Stimulated activated naive B cell treated with anti-CD40 and anti-IgM and Interleukin-4, amounts not matched to agents 10 μg/mL and 1 μg/mL and 100 μg/mL, for 72 hours (primary cell): ENCODE data around the gene VRTN.
"Not testable (repeated sequence)": the region's sequence is repeated elsewhere in the genome, so short reads cannot be mapped to it uniquely, and the experiment has no call there.

Experiments
- ATAC-seq, 2 donors: fragments of 150-1000 bp; cut with Tn5 transposase; replicated peaks; 2 replicates each; pipeline ENCODE4 v1.10.0; 2021; ENCODE audit warnings: moderate library complexity in 1 of 2
- DNase-seq: peaks from one replicate; pipeline ENCODE4 v3.0.0; 2021
- H3K27ac Mint-ChIP-seq: one replicate; pipeline ENCODE4 v1.8.0; 2022; ENCODE audit warnings: mild to moderate bottlenecking, mixed read lengths
- H3K27me3 Mint-ChIP-seq, 2 donors: one replicate each; pipeline ENCODE4 v1.8.0; 2022; ENCODE audit warnings: mixed read lengths in 2 of 2
- H3K36me3 Mint-ChIP-seq, 2 donors: one replicate each; pipeline ENCODE4 v1.8.0; 2022; ENCODE audit warnings: mixed read lengths in 2 of 2, mild to moderate bottlenecking in 1 of 2
- H3K4me1 Mint-ChIP-seq, 2 donors: one replicate each; pipeline ENCODE4 v1.8.0; 2022; ENCODE audit warnings: mixed read lengths in 2 of 2, mild to moderate bottlenecking in 1 of 2
- H3K4me3 Mint-ChIP-seq, 2 donors: one replicate each; pipeline ENCODE4 v1.8.0; 2022; ENCODE audit warnings: mild to moderate bottlenecking in 2 of 2, mixed read lengths in 2 of 2, moderate library complexity in 1 of 2
- H3K9me3 Mint-ChIP-seq, 2 donors: one replicate each; pipeline ENCODE4 v1.8.0; 2022; ENCODE audit warnings: mixed read lengths in 2 of 2, mild to moderate bottlenecking in 1 of 2

VRTN gene

DNA sequence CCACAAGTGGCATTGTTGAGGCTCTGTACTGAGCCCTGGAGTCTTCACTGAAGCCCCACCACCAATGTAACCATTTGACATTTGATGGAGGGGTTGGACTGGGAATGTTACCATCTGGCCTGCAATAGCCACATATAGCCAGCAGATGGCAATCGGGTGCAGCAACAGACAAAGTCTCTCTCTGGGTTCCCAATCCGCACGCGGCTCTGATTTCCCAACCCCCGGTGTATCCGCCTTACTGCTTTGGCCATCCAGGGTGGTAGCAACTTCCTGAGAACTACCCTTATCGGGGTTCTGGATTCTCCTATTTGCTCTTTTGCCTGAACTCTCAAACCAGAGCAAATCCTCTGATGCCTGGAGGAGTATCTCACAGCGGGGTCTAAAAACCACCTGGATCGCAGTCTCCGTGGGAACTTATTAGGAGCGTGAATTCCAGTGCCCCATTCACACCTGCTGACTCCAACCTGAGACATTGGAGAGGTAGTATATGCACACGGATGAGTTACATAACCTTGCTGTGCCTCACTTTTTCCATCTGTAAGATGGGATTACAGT, 14.2 kb downstream of the VRTN start:
- no peak overlapping the region for H3K4me3 Mint-ChIP-seq
- no peaks in the 10 kb centered on the region for H3K36me3 Mint-ChIP-seq
- H3K27me3 Mint-ChIP-seq: peaks cover 4 to 13% of the 10 kb centered on the region in 2 donors
- ATAC-seq: peak; percentile 79 to 81
- H3K9me3 Mint-ChIP-seq: no peaks in the 10 kb centered on the region
- peaks cover 0 to 5% of the 10 kb centered on the region in 2 donors for H3K4me1 Mint-ChIP-seq
- no peak overlapping the region for H3K27ac Mint-ChIP-seq
- peak; percentile 44 for DNase-seq

DNA sequence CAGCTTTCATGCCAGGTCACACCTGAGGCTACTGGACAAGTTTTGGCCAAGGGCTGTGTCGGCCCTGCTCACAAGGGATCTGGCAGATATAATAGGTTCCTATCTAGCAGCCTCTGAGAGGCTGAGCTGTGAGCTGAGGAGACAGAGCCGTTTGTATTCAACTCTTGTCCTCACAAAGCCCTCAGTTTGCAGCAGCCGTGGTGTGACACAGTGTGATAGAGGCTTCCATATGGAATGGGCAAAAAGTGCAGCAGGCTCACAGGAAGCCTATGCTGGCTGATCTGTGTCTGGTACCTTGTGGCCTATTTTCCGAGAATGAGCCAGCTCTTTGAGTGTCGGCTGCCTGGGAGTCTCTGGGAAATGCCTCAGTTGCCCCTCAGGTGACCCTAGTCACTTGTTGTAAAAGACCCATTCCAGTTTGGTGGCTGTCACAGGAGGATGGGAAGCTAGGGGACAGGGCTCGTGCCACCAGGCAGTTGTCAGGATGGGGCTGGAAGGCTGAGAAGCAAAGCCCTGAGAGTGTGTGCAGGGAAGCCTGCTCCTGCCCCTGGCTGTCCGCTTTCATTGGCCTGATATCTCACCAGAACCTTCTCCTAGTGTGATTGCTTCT, 16.1 kb downstream of the VRTN start:
- Mint-ChIP-seq H3K4me1 (peaks cover 0 to 5% of the 10 kb centered on the region in 2 donors), H3K4me3 (no peak overlapping the region), H3K36me3 (no peaks in the 10 kb centered on the region), H3K9me3 (no peaks in the 10 kb centered on the region), H3K27ac (no peak overlapping the region), H3K27me3 (peaks cover 4 to 6% of the 10 kb centered on the region in 2 donors)
- DNase-seq (no peak), ATAC-seq (no peak)

DNA sequence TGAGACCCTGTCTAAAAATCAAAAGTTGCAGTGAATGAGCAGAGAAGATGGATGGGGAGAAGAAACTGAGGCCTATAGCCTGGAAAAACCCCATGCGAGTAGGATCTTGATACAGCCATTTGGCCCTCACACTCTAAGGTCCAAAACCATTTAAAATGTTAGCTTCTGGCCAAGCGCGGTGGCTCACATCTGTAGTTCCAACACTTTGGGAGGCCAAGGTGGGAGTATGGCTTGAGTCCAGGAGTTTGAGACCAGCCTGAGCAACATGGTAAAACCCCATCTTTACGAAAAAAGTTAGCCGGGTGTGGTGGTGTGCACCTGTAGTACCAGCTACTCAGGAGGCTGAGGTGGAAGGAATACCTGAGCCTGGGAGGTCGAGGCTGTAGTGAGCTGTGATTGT, 19.8 kb downstream of the VRTN start:
- DNase-seq: no peak
- Mint-ChIP-seq H3K9me3 (no peaks in the 10 kb centered on the region), H3K27me3 (no peaks in the 10 kb centered on the region), H3K4me3 (no peak overlapping the region), H3K27ac (no peak overlapping the region), H3K4me1 (no peaks in the 10 kb centered on the region), H3K36me3 (no peaks in the 10 kb centered on the region)
- ATAC-seq: no peak

DNA sequence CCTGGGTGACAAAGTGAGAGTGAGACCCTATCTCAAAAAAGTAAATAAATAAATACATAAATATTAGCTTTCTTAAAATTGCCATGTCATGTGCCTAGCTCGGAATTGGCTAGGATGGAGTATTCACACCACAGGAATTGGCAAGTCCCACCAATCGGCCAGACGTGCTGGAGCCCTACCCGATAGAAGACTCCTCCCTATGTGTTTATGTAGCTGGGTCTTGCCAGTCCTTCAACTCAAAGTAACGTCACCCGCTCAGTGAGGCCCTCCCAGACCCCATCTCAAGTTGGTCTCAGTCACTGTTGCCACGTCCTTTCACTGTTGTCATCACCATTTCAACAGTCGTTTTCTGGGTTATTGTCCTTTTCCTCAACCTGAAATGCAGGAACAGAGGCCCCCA, 20.2 kb downstream of the VRTN start:
- no peaks in the 10 kb centered on the region for H3K27me3 Mint-ChIP-seq
- no peak for ATAC-seq
- DNase-seq: no peak
- no peaks in the 10 kb centered on the region for H3K36me3 Mint-ChIP-seq
- no peaks in the 10 kb centered on the region for H3K9me3 Mint-ChIP-seq
- H3K27ac Mint-ChIP-seq: no peak overlapping the region
- no peaks in the 10 kb centered on the region for H3K4me1 Mint-ChIP-seq
- no peak overlapping the region for H3K4me3 Mint-ChIP-seq

DNA sequence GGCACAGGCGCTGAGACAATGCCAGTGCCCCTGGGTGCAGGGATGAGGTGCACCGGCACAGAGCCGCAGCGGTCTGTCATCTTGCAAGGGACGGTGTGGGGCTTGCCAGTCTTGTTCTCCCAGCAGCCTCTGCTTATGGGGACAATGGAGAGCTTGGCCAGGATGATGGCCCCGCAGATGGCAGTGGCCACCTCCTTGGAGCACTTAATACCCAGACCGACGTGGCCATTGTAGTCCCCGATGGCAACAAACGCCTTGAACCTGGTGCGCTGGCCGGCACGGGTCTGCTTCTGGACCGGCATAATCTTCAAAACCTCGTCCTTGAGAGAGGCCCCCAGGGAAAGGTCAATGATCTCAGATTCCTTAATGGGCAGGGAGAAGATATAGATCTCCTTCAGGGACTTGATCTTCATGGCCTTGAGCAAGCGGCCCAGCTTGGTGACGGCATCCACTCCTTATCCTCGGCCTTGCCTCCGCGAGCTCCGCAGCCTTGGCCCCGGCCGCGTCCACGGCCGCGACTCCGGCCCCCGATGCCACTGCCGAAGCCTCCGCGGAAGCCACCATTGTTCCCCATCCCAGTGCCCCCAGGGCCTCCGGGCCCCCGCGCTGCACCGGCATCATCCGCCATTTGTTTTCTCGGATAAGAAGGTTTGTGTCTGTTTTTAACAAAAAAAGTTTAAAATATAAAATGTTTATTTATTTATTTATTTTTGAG, 29.9 kb downstream of the VRTN start:
- H3K27ac Mint-ChIP-seq: no peak overlapping the region
- H3K9me3 Mint-ChIP-seq: no peaks in the 10 kb centered on the region
- H3K4me1 Mint-ChIP-seq: no peaks in the 10 kb centered on the region
- DNase-seq: no peak
- no peak overlapping the region for H3K4me3 Mint-ChIP-seq
- no peaks in the 10 kb centered on the region for H3K36me3 Mint-ChIP-seq
- ATAC-seq: no peak
- no peaks in the 10 kb centered on the region for H3K27me3 Mint-ChIP-seq

DNA sequence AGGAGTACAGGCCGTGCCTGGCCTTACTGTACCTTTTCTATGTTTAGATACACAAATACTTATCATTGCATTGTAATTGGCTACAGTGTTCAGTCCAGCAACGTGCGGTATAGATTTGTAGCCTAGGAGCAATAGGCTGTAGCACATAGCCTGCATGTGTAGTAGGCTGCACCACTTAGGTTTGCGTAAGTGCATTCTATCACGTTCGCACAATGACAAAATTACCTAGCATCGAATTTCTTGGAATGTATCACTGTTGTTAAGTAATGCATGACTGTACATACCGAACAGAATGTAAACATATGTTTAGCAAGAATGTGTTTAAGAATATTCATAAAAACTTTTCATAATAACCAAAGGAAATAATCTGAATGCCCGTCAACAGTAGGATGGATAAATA, 31.9 kb downstream of the VRTN start:
- H3K4me3 Mint-ChIP-seq: no peak overlapping the region
- H3K4me1 Mint-ChIP-seq: no peaks in the 10 kb centered on the region
- DNase-seq (no peak), ATAC-seq (no peak)
- no peaks in the 10 kb centered on the region for H3K9me3 Mint-ChIP-seq
- H3K27ac Mint-ChIP-seq: no peak overlapping the region
- no peaks in the 10 kb centered on the region for H3K27me3 Mint-ChIP-seq
- H3K36me3 Mint-ChIP-seq: no peaks in the 10 kb centered on the region

DNA sequence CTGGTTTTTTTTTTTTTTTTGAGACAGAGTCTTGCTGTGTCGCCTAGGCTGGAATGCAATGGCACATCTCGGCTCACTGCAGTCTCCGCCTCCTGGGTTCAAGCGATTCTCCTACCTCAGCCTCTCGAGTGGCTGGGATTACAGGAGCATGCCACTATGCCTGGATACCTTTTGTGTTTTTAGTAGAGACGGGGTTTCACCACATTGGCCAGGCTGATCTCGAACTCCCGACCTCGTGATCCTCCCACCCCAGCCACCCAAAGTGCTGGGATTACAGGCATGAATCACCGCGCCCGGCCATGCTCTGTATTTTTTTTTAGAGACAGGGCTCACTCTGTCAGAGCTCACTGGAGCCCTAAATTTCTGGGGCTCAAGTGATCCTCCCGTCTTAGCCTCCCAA, 32.6 kb downstream of the VRTN start:
- no peaks in the 10 kb centered on the region for H3K9me3 Mint-ChIP-seq
- H3K27ac Mint-ChIP-seq: no peak overlapping the region

DNA sequence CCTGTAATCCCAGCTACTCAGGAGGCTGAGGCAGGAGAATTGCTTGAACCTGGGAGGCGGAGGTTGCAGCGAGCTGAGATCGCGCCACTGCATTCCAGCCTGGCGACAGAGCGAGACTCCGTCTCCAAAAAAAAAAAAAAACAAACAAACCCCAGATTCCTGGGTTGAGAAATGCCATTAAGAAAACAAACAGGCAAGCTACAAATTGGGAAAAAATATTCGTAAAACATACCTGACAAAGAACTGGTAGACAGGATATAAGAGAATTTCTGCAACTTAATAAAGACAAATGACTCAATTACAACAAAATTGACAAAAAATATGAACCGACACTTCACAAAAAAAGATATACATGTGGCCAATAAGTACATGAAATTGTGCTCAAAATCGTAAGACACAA, 33.3 kb downstream of the VRTN start:
- not testable (repeated sequence) for H3K9me3 Mint-ChIP-seq, ATAC-seq

More for the DNA sequence above, 32.6 kb downstream of the VRTN start:
- H3K4me3 Mint-ChIP-seq: no peak overlapping the region
- DNase-seq: no peak
- no peaks in the 10 kb centered on the region for H3K27me3 Mint-ChIP-seq
- ATAC-seq: no peak
- no peaks in the 10 kb centered on the region for H3K36me3 Mint-ChIP-seq
- no peaks in the 10 kb centered on the region for H3K4me1 Mint-ChIP-seq

DNA sequence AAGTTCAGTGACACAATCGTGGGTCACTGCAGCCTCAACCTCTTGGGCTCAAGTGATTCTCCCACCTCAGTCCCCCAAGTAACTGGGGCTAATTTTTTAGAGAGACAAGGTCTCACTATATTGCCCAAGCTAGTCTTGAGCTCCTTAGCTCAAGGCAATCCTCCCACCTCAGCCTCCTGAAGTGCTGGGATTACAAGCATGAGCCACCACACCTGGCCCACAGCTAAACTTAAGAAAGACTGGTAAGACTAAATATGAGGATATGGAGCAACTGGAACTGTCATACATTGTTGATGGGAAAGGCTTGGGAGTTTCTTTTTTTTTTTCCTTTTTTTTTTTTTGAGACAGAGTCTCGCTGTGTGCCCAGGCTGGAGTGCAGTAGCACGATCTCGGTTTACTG, 34.0 kb downstream of the VRTN start:
- Mint-ChIP-seq H3K36me3 (no peaks in the 10 kb centered on the region), H3K9me3 (no peaks in the 10 kb centered on the region), H3K27me3 (no peaks in the 10 kb centered on the region), H3K4me1 (no peaks in the 10 kb centered on the region), H3K27ac (no peak overlapping the region), H3K4me3 (no peak overlapping the region)
- ATAC-seq (no peak), DNase-seq (no peak)

More for the DNA sequence above, 33.3 kb downstream of the VRTN start:
- H3K27ac Mint-ChIP-seq, DNase-seq, H3K36me3 Mint-ChIP-seq, H3K4me1 Mint-ChIP-seq, H3K27me3 Mint-ChIP-seq, H3K4me3 Mint-ChIP-seq: not testable (repeated sequence)

DNA sequence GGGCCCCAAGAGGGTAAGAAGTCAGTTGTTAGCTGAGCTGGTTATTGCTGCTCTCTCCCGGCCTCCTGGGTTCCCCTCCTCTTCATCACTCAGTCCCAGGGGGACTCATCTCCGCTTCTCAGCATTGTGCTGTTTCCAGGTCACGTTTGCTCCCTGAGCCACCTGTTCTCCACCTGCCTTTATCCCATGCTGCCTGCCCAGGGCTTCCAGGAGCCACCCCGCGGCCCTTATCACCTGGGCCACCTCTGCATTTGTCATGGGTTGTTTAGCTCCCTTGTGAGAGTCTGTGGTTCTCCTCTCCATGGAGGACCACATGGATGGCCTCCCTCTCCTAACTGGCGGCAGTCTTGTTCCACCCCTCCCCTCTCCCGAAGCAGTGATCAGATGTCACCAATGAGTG, 41.7 kb downstream of the VRTN start:
- ATAC-seq: no peak
- peaks cover 0 to 11% of the 10 kb centered on the region in 2 donors for H3K4me1 Mint-ChIP-seq
- H3K36me3 Mint-ChIP-seq: no peaks in the 10 kb centered on the region
- no peak overlapping the region for H3K4me3 Mint-ChIP-seq
- no peak for DNase-seq
- no peaks in the 10 kb centered on the region for H3K27me3 Mint-ChIP-seq
- H3K9me3 Mint-ChIP-seq: no peaks in the 10 kb centered on the region
- H3K27ac Mint-ChIP-seq: no peak overlapping the region

DNA sequence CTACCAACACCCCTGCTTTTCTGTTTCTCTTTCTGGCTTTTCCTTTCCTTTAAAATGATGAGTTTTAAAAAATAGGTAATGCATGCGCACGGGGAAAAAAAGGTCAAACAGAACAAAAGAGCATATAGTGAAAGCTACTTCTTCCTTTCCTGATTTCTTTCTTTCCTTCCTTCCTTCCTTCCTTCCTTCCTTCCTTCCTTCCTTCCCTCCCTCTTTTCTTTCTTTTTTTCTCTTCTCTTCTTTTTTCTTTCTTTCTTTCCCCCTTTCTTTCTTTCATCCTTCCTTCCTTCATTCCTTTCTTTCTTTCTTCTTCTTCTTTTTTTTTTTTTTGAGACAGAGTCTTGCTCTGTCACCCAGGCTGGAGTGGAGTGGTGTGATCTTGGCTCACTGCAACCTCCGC, 42.2 kb downstream of the VRTN start:
- H3K27me3 Mint-ChIP-seq, ATAC-seq, H3K9me3 Mint-ChIP-seq, DNase-seq, H3K36me3 Mint-ChIP-seq, H3K4me3 Mint-ChIP-seq: not testable (repeated sequence)
- H3K4me1 Mint-ChIP-seq: peaks cover 0 to 11% of the 10 kb centered on the region in 2 donors
- H3K27ac Mint-ChIP-seq: peak overlapping the region; percentile 4

DNA sequence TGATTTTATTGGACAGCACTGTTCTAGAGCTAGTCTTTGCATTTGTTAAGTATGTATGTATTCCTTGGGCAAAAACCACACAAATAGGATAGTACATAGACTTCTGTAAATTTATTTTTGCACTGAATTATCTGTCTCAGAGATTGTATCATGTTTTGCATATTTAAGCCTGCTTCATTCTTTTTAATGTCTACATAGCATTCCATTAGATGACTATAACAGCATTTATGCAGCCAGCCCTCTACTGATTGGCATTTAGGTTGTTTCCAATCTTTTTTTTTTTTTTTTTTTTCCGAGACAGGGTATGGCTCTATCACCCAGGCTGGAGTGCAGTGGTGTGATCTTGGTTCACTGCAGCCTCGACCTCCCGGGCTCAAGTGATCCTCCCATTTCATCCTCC, 43.2 kb downstream of the VRTN start:
- Mint-ChIP-seq H3K36me3 (no peaks in the 10 kb centered on the region), H3K9me3 (no peaks in the 10 kb centered on the region), H3K4me1 (peaks cover 0 to 11% of the 10 kb centered on the region in 2 donors), H3K4me3 (no peak overlapping the region), H3K27ac (no peak overlapping the region), H3K27me3 (no peaks in the 10 kb centered on the region)
- no peak for DNase-seq
- no peak for ATAC-seq

DNA sequence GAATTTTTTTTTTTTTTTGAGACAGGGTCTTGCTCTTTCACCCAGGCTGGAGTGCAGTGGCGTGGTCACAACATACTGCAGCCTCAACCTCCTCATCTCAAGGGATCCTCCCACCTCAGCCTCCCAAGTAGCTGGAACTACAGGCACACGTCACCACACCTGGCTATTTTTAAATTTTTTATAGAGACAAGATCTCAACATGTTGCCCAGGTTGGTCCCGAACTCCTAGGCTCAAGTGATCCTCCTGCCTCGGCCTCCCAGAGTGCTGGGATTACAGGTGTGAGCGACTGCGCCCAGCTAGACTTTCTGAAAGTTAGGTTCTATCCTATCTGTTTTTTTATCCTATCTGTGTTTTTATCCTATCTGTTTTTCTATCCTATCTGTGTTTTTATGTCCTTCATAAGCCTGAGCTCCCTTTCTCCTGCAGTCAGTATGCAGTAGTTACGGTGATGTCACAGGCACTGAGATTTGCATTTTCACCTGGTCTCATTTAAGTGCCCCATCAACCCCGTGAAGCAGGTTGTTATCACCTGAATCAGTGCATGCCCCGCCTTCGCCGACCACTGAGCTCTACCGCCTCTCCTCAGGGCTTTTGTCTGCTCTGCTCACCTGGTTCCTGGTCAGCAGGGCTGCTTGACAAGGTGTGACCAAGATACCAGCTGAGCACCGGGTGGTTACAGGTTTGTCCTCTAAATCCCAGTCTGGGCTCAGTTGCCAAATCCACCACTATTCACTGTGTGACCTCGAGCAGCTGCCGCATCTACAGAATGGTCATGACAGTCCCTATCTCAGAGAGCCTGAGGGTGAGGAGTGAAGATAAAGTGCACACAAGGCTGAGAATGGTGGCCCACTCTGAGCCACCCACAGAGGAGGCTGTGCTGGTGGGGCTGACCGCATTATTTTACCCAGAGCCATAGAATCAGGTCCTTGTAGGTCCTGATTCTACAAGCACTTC, 44.6 kb downstream of the VRTN start:
- Mint-ChIP-seq H3K36me3 (no peaks in the 10 kb centered on the region), H3K4me3 (no peak overlapping the region), H3K27me3 (no peaks in the 10 kb centered on the region), H3K4me1 (peaks cover 0 to 11% of the 10 kb centered on the region in 2 donors), H3K9me3 (no peaks in the 10 kb centered on the region), H3K27ac (no peak overlapping the region)
- ATAC-seq (no peak), DNase-seq (no peak)

DNA sequence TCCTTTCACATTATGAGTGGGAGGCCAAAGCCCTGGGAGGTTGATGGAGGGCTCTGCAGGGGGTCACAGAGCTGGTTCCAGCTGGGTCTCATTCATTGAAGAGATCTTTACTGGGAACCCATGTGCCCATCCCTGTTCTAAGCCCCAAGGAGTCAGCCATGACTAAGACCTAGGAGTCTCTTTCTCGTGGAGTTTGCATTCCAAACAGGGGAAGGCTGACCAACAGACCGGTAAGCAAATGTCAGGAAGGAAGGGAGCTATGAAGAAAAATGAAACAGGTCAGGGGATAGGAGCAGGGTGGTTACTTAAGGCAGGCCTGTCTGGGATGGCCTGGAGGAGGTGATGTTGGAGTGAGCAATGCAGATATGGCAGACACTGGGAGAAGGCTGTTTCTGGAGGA, 46.3 kb downstream of the VRTN start:
- DNase-seq (no peak), ATAC-seq (no peak)
- Mint-ChIP-seq H3K27ac (no peak overlapping the region), H3K27me3 (no peaks in the 10 kb centered on the region), H3K36me3 (no peaks in the 10 kb centered on the region), H3K9me3 (no peaks in the 10 kb centered on the region), H3K4me3 (no peak overlapping the region), H3K4me1 (peaks cover 0 to 11% of the 10 kb centered on the region in 2 donors)
